ENCODE data around the gene MCTP1.

The MCTP1 gene

GRCh38 chr5:95102687-95103086 is 182.2 kb downstream of the MCTP1 start:
- Histone ChIP-seq H3K4me3 (ENCODE audit: low read depth, low read length) (no peak overlapping the region), H3K27ac (no peak overlapping the region), H3K36me3 (replicated peaks) (no peaks in the 10 kb centered on the region), H3K27me3 (replicated peaks) (no peaks in the 10 kb centered on the region)
- no peak for DNase-seq
- TF ChIP-seq CTCF (IDR thresholded peaks at IDR 0.05; ENCODE audit: low read depth, low read length, missing control alignments), result no peak
- in situ Hi-C loops (cut with HindIII; ENCODE audit: low pct_ligation_motif_present, low sequenced_read_pairs), result no loop called here

- TF ChIP-seq CTCF (IDR thresholded peaks at IDR 0.05; ENCODE audit: low read depth, low read length, missing control alignments), result no peak
- Histone ChIP-seq H3K4me3 (ENCODE audit: low read depth, low read length) (no peak overlapping the region), H3K27ac (no peak overlapping the region), H3K27me3 (replicated peaks) (no peaks in the 10 kb centered on the region), H3K36me3 (replicated peaks) (no peaks in the 10 kb centered on the region)
- no peak for DNase-seq
- in situ Hi-C loops (cut with HindIII; ENCODE audit: low pct_ligation_motif_present, low sequenced_read_pairs), result no loop called here
These were observed 182.8 kb downstream of the MCTP1 start for GRCh38 chr5:95102080-95102479.

- Histone ChIP-seq H3K27ac (no peak overlapping the region), H3K36me3 (replicated peaks) (no peaks in the 10 kb centered on the region), H3K27me3 (replicated peaks) (no peaks in the 10 kb centered on the region), H3K4me3 (ENCODE audit: low read depth, low read length) (no peak overlapping the region)
- no peak for DNase-seq
- no peak for TF ChIP-seq CTCF (IDR thresholded peaks at IDR 0.05; ENCODE audit: low read depth, low read length, missing control alignments)
- in situ Hi-C loops (cut with HindIII; ENCODE audit: low pct_ligation_motif_present, low sequenced_read_pairs), result no loop called here
These were observed 184.3 kb downstream of the MCTP1 start for GRCh38 chr5:95100551-95100950.

- no peak overlapping the region for H3K4me3 ChIP-seq (ENCODE audit: low read depth, low read length)
- H3K27ac ChIP-seq, result no peak overlapping the region
- DNase-seq, result no peak
- no peaks in the 10 kb centered on the region for H3K27me3 ChIP-seq (replicated peaks)
- no peak for TF ChIP-seq CTCF (IDR thresholded peaks at IDR 0.05; ENCODE audit: low read depth, low read length, missing control alignments)
- H3K36me3 ChIP-seq (replicated peaks), result no peaks in the 10 kb centered on the region
- in situ Hi-C loops (cut with HindIII; ENCODE audit: low pct_ligation_motif_present, low sequenced_read_pairs), result no loop called here
These were observed 186.9 kb downstream of the MCTP1 start for GRCh38 chr5:95098012-95098411.

- no peak overlapping the region for H3K27ac ChIP-seq
These were observed 191.7 kb downstream of the MCTP1 start for GRCh38 chr5:95093211-95093610.

More at GRCh38 chr5:95093211-95093610, 191.7 kb downstream of the MCTP1 start:
- Histone ChIP-seq H3K4me3 (ENCODE audit: low read depth, low read length) (no peak overlapping the region), H3K36me3 (replicated peaks) (no peaks in the 10 kb centered on the region), H3K27me3 (replicated peaks) (no peaks in the 10 kb centered on the region)
- TF ChIP-seq CTCF (IDR thresholded peaks at IDR 0.05; ENCODE audit: low read depth, low read length, missing control alignments), result no peak
- in situ Hi-C loops (cut with HindIII; ENCODE audit: low pct_ligation_motif_present, low sequenced_read_pairs), result no loop called here
- no peak for DNase-seq

Measured in brain microvascular endothelial cell (primary cell).